Measurements from ENCODE around the gene RRP12. TPM values are rescaled to one million over a fixed set of nuclear protein-coding genes. Genes with fewer than 3 reads are reported as not detected.

RRP12 gene
- total RNA-seq, 2 donors from 2014 or later, result 11.5 to 30.4 TPM

GRCh38 chr10:97307441-97307840 is 93.7 kb downstream of the RRP12 start:
- intact Hi-C loops (cut with DNase I), result no loop called here
- no peaks in the 10 kb centered on the region for H3K36me3 ChIP-seq
- H3K27ac ChIP-seq, result no peak overlapping the region
- no peaks in the 10 kb centered on the region for H3K4me1 ChIP-seq
- no peak for DNase-seq
- H3K9ac ChIP-seq (ENCODE audit: low read depth in 2 of 2, low read length in 2 of 2), result no peak overlapping the region
- no peaks in the 10 kb centered on the region for H3K9me3 ChIP-seq
- no peaks in the 10 kb centered on the region for H3K27me3 ChIP-seq
- TF ChIP-seq CTCF (IDR thresholded peaks at IDR 0.05), result no peak
- no peak overlapping the region for H3K4me3 ChIP-seq

Other genes starting within 250 kb of the RRP12 start
- under 1 TPM; 0.17 to 0.24 TPM for gene SLIT1, start 215.4 kb downstream of the RRP12 start, total RNA-seq
- gene ARHGAP19, start 108.7 kb downstream of the RRP12 start, total RNA-seq, result 1 to 10 TPM; 8.0 to 9.8 TPM
- gene FRAT1, start 82.1 kb downstream of the RRP12 start, total RNA-seq, result 1 to 10 TPM; 5.0 to 6.1 TPM
- gene FRAT2, start 66.6 kb downstream of the RRP12 start, total RNA-seq, result 10 to 100 TPM; 34.3 to 53.1 TPM
- 100 to 1,000 TPM; 392 to 453 TPM for gene PGAM1, start 24.9 kb upstream of the RRP12 start, total RNA-seq
- 10 to 100 TPM; 22.5 to 35.5 TPM for gene EXOSC1, start 44.7 kb upstream of the RRP12 start, total RNA-seq
- gene ZDHHC16, start 44.8 kb upstream of the RRP12 start, total RNA-seq, result 10 to 100 TPM; 31.4 to 57.0 TPM
- 10 to 100 TPM; 43.7 to 62.2 TPM for gene MMS19, start 97.1 kb upstream of the RRP12 start, total RNA-seq
- gene UBTD1, start 97.6 kb upstream of the RRP12 start, total RNA-seq, result 1 to 10 TPM; 1.8 to 3.2 TPM
- under 1 TPM in 1 of 2 donors, not detected in 1; 0.24 TPM for gene ANKRD2, start 171.4 kb upstream of the RRP12 start, total RNA-seq
- under 1 TPM in 1 of 2 donors, not detected in 1; 0.49 TPM for gene HOGA1, start 183.0 kb upstream of the RRP12 start, total RNA-seq
- not detected for gene C10orf62, start 188.4 kb upstream of the RRP12 start, total RNA-seq
- gene MORN4, start 232.2 kb upstream of the RRP12 start, total RNA-seq, result 1 to 10 TPM; 1.8 to 2.3 TPM
- gene PI4K2A, start 239.3 kb upstream of the RRP12 start, total RNA-seq, result 10 to 100 TPM; 10.6 to 11.0 TPM

All from colonic mucosa (tissue), 4 donors.